Fibroblast of the conjunctiva (primary cell): Measurements from ENCODE around the gene KATNB1.
"Not testable (repeated sequence)": the region's sequence is repeated elsewhere in the genome, so short reads cannot be mapped to it uniquely, and the experiment has no call there.

Source experiments
- DNase-seq: peaks from one replicate; pipeline ENCODE4 v3.0.0-alpha.2; 2010; ENCODE audit warnings: low read depth

KATNB1 gene

DNA sequence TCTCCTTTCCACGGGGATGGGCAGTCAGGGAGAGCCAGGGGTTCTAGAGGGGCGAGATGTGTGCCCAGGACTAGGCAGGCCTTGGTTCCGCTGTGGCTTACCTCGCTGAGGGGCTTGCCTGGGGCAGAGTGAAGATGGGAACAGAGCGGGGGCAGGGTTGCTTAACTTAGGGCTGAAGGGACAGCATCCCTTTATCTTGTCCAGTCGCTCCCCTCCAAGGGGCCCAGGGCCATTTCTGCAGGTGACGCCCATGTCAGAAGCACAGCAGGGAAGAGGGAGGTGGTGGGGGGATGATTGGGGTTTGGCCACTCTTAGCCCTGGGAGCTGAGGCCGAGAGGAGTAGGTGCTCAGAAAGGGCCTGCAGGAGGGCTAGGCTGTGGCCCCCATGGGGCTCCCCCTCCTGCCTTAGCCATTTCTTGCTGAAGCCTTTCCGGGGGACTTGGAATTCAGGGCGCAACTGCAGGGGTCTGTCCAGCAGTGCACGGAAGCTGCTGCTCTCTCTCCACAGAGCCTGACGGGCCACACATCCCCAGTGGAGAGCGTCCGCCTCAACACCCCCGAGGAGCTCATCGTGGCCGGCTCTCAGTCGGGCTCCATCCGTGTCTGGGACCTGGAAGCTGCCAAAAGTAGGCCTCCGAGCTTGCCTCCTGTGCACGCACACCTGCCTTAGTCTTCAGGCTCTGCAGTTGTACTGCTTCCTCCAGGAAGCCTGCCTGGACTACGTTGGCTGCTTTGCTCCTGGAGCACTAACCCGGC, 8.5 kb downstream of the KATNB1 start:
- DNase-seq: no peak

DNA sequence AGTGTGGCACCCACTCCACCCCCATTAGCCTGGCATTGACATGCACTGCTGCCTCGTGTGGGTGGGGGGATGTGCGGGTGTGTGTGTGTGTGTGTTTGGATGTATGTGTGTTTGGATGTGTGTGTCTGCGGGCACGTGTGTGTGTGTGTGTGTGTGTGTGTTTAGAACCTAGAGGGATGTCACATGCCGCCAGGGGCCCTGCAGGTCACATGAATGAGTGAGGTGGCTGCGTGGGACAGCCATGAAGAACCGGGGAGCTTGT, 9.0 kb downstream of the KATNB1 start:
- DNase-seq: no peak

DNA sequence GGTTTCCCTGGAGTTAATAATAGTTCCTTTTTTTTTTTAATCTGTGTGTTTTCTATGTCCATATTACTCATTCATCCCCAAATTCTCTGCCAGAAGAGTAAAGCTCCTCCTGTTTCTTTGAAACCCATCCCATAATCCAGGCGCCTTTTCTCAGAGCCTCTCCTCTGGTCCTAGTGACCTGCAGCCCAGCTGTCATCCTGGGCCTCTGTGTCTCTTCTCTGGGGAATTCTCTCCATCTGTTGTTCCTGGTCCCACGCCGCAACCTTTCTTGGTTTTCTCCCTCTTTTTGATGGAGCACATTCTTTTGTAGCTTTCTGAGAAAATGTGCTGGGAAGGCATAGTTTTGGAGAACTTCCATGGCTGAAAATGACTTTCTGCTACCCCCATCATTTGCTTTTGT, 10.2 kb downstream of the KATNB1 start:
- DNase-seq: no peak

DNA sequence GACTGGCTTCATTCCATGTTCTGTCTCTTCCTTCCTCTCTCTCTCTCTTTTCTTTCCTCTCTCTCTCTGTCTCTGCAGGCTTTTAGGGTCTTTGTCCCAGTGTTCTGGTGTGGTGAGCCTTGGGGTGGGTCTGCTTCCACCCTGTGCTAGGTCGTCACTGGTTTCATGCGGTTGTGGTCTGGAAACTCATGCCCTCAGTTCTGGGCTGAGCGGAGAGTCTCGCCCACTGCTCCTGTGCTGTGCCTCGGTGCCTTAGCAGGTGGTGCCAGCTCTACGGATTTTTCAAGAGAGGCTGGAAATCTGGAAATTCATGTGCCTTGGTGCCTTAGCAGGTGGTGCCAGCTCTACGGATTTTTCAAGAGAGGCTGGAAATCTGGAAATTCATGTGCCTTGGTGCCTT, 10.7 kb downstream of the KATNB1 start:
- not testable (repeated sequence) for DNase-seq

DNA sequence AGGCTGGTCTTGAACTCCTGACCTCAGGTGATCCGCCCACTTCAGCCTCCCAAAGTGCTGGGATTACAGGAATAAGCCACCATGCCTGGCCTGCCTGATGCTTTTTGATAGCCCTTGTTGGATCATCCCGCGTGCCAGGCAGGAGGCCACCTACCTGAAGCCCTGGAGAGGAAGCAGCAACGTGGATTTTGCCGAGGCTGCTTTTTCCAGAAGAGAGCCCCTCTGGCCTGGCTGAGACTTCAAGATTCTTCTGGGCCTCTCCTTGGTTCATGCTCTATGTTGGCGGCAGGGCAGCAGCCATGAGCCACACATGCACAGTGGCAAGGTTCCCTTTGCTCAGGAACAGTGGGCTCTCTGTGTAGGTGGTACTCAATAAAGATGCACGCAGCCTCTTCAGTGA, 11.5 kb downstream of the KATNB1 start:
- DNase-seq: no peak

DNA sequence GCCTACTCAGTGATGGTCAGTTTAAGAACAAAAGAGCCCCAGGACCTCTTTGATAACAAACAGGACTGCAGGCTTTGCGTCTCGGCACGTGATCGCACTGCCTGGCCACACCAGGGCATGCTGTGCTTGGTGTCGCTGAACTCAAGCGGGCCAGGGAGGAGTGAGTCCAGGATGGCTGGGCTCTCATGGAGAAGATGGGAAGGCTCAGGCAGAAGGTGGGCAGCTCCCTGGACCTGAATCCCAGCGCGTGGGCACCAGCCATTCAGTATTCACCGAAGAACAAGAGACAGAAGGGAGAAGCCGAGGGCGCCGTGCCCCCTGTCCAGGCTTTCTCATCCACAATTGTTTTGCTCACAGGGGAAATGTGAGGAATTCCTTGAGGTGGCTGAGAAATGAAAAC, 11.9 kb downstream of the KATNB1 start:
- DNase-seq: no peak

DNA sequence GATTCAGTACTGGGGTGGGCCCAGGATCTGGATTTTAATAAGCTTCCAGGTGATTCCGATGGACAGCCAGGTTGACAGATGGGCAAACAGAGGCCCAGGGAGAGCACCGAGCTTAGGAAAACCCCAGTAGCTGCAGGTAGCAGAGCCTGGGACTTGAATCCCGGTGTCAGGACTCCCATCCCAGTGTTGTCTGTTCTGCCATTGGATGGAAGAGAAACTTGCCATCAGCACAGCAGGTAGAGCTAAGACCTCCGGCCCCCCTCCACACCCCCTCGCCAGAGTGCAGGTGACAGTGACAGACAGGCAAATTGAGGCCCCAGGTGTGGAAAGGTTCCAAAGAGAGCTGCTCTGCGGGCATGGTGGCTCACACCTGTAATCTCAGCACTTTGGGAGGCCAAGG, 12.4 kb downstream of the KATNB1 start:
- DNase-seq: no peak

DNA sequence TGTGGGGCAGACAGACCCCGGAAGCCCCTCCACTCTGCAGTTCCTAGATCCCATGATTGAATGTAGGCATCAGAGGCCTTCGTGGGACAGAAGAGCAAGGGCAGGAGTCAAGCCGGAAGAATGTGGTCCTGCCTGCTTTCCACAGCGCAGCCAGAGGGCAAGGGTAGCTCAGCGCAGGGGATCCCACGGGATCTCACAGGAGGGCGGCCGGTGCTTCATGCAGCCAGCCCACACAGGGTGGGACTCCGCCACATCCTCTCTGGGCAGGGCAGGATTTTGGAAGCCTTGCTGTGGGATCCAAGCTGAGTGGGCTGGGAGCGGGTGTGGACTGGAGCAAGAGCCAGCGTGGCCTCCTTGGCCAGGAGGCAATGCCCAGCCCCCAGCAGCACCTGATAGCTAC, 13.0 kb downstream of the KATNB1 start:
- DNase-seq: no peak

DNA sequence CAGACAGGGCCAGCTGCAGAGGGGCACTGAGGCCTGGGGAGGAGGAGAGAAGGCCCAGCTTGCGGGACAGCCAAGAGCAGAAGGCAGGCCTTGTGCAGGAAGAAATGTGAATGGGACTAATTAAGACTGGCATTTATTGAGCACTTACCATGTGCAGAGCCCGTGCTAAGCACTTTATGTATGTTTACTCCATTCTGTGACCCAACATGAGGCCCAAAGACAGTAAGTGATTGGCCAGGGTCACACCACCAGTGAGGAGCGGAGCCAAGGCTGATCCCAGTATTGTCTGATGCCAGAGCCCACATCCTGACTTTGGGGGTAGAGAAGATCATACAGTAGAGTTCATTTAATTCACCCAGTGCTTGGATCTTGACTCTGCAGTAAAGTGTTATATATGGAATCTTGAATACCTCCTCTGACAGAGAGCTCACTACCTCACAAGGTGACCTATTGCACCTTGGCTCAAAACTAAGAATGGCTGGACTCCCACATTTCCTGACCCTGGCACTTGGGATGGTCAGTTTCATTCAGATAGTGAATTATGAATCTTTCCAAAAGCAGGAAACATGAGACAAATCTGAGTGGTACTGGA, 13.6 kb downstream of the KATNB1 start:
- no peak for DNase-seq

DNA sequence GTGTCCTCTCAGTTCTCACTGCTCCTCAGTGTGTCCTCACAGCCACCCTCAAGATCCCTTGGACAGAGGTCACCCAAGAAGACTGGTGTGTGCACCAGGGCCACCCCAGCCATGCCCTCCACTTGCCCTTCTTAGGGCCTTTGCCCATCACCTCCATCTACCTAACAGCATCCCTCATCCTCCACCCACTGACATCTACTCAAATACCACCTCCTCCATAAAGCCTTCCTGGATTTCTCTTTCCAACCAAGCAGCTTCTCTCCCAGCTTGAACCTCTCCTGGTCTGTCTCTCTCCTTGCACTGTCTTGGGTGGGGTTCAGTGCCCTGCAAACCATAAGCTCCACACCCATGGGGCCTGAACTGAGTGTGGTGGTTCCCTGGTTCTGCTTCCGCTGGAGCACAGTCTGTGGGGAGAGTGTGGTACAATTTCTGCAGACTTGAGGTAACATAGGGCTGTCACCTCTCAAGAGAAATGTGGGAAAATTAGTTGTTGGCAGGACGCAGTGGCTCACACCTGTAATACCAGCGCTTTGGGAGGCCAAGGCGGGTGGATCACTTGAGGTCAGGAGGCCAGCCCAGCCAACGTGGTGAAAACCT, 14.4 kb downstream of the KATNB1 start:
- DNase-seq: no peak

DNA sequence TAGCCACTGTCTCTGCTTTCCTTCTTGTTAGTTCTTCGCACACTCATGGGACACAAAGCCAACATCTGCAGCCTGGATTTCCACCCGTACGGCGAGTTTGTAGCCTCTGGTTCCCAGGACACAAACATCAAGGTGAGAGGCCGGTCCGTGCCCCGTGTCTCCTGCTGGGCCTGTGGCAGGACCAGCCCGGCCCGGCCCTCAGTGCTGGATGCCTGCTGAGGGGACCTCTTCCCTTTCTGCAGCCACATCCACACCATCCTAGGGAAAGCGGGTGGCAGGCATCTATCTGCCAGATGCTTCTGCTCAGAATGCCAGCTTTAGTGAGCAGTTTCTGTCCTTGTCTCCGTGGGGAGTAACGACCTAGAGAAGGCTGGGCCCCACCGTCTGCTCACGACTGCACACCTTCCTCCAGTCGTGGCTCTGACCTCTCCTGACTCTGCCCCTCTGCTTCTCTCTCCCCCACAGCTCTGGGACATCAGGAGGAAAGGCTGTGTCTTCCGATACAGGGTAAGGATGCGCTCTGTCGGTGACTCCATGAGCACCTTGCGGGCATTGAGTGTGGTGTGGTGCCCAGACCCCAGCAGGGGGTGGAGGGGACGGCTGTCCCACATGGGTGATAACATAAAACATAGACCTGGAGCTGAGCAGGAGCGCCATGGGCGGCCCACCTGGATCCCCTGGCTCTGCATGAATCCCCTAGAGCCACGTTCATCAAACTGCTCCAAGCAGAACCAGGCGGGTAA, 15.4 kb downstream of the KATNB1 start:
- DNase-seq: no peak

DNA sequence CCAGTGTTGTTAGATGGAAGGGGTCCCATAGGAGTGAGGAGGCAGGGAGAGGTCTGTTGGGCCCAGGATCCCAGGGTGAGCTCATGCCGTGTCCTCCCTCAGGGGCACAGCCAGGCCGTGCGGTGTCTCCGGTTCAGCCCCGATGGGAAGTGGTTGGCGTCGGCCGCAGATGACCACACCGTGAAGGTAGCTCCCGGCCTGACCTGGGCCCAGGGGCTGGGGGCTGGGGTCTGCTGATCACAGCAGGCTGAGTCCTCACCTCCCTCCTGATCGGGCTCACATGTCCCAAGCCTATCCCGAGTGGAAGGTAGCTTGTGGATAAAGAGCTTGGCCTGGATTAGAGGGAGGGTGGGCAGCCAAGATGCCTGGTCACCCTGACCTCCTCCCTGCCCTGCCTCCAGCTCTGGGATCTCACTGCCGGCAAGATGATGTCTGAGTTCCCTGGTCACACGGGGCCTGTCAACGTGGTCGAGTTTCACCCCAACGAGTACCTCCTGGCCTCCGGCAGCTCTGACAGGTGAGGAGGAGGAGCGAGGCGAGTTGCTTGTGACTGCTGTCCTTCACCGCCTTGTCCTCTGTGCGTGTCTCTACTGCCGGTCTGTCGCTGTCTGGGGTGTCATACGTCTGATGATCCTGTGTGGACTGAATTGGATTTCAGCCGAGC, 16.1 kb downstream of the KATNB1 start:
- no peak for DNase-seq

DNA sequence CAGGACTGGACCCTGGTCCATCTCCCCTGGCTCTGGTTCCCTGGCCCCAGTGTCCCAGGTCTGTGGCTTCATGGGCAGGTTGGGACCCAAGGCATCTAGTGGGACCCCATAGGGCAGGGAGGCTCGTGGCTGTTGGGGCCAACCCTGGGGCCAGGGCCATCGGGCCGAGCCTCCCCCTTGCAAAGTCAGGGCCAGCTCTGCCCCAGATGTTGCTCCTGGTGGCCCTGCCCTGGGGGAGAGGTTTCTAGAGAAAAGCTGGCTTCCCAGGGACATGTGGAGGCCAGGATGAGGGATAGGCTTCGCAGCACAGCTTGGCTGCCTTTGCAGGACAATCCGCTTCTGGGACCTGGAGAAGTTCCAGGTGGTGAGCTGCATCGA, 16.6 kb downstream of the KATNB1 start:
- no peak for DNase-seq

DNA sequence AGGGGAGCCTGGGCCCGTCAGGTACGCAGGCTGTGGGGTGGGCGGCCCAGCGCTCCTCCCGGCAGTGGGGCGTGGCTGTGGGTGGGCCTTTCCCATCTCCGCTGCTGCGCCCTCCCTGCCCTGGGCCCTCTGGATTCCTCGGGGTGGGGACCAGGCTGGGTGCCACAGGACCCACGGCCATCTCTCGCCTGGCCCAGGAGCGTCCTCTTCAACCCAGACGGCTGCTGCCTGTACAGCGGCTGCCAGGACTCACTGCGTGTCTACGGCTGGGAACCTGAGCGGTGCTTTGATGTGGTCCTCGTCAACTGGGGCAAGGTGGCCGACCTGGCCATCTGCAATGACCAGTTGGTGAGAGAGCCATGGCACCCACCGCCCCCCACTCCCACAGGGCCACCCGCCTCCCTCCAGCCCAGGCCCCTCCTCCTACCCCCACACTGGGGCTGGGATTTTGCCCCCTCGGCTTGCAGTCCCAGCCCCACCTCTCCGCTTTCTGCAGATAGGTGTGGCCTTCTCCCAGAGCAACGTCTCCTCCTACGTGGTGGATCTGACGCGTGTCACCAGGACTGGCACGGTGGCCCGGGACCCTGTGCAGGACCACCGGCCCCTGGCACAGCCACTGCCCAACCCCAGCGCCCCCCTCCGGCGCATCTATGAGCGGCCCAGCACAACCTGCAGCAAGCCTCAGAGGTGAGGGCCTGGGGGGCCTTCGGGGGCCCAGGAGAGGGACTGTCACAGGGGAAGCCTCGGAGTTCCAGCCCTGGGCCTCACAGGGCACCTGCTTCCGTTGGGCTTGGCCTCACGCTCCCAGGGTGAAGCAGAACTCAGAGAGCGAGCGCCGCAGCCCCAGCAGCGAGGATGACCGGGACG, 17.2 kb downstream of the KATNB1 start:
- no peak for DNase-seq

DNA sequence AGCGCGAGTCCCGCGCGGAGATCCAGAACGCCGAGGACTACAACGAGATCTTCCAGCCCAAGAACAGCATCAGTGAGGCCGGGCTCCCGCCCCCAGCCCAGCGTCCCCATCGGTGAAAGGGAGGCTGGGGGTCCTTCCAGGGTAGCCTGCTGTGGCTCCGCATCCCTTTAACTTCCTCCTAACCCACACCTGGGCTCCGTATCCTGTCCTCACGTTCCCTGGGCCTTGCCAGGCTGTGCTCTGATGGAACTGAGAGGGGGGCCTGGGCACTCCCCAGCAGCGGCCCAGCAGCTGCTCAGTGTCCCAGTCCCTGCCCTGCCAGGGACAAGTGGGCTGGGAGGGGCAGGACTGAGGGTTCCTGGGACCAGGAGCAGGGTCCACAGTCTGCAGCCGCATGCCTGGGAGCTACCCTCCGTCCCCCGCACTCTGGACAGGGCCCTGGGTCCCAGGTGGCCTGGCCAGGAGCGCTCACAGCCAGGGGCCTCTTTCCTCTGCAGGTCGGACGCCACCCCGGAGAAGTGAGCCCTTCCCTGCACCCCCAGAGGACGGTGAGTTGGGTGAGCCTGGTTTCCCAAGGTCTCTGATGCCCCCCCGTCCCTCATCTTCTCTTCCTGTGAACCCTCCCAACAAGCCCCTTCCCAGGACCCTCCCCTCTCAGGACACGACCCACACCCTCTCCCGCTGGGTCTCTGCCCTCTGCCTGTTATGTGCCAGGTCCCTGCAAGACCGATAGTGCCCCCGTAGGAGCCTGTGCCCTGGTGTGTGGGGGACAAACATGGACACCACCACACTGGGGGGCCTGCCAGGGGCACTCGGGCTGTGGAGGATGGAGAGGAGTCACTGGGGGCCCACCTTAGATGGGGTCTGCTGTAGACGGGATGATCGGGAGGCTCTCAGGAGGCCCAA, 18.1 kb downstream of the KATNB1 start:
- no peak for DNase-seq

DNA sequence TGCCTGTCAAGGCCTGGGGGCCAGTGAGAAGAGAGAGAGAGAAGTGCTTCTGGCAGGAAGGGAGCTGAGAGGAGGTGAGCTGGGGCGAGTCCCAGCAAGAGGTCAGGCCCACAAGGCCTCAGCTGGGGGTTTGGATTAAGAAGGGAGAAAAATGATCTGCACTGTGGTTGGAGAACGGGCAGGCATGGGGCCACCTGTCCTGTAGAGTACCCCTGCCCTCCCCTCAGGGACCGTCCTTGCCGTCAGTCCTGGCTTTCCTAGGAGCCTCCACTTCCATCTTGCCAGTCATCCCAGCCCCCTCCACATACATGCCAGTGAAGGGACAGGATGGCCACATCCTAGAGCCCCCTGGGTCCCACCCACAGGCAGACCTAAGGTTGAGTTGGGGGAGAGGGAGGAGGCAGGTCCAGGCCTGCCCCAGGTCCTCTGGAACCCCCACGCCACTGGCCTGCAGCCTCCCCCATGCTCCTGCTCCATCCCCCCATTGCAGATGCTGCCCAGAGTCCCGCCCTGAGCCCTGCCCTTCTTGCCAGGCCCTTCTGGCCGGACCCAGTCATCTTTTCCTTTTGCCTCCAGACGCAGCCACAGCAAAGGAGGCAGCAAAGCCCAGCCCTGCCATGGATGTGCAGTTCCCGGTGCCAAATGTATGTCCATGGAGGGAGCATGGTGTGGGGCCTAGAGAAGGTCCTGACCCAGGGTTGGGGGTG, 18.9 kb downstream of the KATNB1 start:
- no peak for DNase-seq

DNA sequence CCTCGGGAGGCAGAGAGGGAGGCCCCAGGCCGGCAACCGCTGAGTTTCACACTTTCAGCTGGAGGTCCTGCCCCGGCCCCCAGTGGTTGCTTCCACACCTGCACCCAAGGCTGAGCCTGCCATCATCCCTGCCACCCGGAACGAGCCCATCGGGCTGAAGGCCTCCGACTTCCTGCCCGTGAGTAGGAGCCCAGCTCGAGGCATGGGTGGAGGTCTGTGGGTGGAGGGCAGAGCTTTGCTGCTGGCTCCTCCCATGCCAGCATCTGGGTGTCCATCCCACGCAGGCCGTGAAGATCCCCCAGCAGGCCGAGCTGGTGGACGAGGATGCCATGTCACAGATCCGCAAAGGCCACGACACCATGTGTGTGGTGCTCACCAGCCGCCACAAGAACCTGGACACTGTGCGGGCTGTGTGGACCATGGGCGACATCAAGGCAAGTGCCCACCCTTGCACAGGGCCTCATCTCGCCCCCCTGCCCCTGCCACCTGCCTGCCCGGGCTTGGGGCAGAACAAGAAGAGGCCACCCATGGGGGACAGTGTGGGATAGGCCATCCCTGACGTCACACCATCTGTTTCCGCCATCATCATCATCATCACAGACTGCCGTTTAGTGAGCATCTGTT, 19.6 kb downstream of the KATNB1 start:
- DNase-seq: no peak

DNA sequence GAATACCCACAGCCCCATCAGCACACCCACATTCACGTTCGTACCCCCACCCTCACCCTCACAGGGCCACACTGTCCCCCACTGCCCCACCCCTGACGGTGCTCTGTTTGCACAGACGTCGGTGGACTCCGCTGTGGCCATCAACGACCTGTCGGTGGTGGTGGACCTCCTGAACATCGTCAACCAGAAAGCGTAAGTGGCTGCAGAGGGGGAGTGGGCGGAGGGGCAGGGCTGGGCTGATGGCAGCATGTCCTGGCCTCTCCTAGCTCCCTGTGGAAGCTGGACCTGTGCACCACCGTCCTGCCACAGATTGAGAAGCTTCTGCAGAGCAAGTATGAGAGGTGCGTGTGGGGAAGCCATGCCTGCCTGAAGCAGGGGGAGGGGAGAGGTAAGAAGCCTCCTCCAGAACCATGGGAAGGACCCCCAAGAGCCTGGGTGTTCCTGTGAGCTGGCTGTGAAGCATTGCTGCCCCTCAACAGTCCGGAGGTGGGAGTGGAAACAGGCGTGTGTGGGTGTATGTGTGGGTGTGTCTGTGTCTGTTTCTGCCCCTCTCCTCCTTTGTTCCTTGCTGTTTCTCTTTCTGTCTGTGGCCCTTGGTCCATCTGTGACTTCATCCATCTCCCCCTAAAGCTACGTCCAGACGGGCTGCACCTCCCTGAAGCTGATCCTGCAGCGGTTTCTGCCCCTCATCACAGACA, 20.3 kb downstream of the KATNB1 start:
- DNase-seq: no peak
